DOHH2 (cell line): ENCODE measurements around the gene HOXC5.

Experiments used
- CTCF ChIP-seq: fragments of 200-600 bp; sonication (generic); IDR thresholded peaks from one replicate; pipeline ENCODE4 v1.5.1; 2014; ENCODE audit warnings: antibody characterized with exemption, mild to moderate bottlenecking, low read depth, low read length; ENCODE audit not compliant: poor library complexity, severe bottlenecking
- EZH2phosphoT487 ChIP-seq: fragments of 200-600 bp; sonication (generic); IDR thresholded peaks from 2 replicates; pipeline ENCODE4 v1.6.1; 2017; ENCODE audit warnings: borderline replicate concordance, mild to moderate bottlenecking, antibody characterized with exemption, low read length, moderate library complexity, mixed read lengths

- TF ChIP-seq CTCF (no peak), EZH2phosphoT487 (no peak)
Observed at GRCh38 chr12:54037360-54038283, 4.8 kb downstream of the HOXC5 start.
